GM12878 (cell line): ENCODE results near the gene PRMT5. TPM values are rescaled to one million over a fixed set of nuclear protein-coding genes. Genes with fewer than 3 reads are reported as not detected.
A peak's percentile ranks its signal among the peaks of the same experiment; 100 is the strongest.

Experiments
- ASH2L ChIP-seq: fragments of 300-600, 200-600 bp; sonication (generic); IDR thresholded peaks from 2 replicates; pipeline ENCODE4 v1.6.1; 2017; ENCODE audit warnings: low read depth, mild to moderate bottlenecking, borderline replicate concordance
- FOS ChIP-seq: IDR thresholded peaks from 3 replicates; pipeline ENCODE4 v1.6.1; 2011; ENCODE audit warnings: borderline replicate concordance; ENCODE audit not compliant: insufficient read length; ENCODE audit errors: extremely low read depth
- FOXK2 ChIP-seq: fragments of 450-650 bp; IDR thresholded peaks from 2 replicates; pipeline ENCODE4 v1.6.1; 2017; ENCODE audit warnings: mild to moderate bottlenecking, moderate library complexity
- KAT2A ChIP-seq: conservative IDR thresholded peaks from 2 replicates; pipeline ENCODE4 v1.6.1; 2011; ENCODE audit warnings: low read depth, low read length; ENCODE audit not compliant: control insufficient read depth
- MTA2 ChIP-seq: fragments of 450-650 bp; IDR thresholded peaks from 2 replicates; pipeline ENCODE4 v1.6.1; 2016; ENCODE audit warnings: low read depth, mild to moderate bottlenecking, moderate library complexity
- MYB ChIP-seq: fragments of 150-350 bp; IDR thresholded peaks from 2 replicates; pipeline ENCODE4 v1.6.1; 2014; ENCODE audit warnings: mild to moderate bottlenecking, low read depth, low read length, borderline replicate concordance
- NFYA ChIP-seq: IDR thresholded peaks from 2 replicates; pipeline ENCODE4 v1.6.1; 2011; ENCODE audit warnings: low read depth, mild to moderate bottlenecking, low read length, improper control_type of control experiment, borderline replicate concordance
- NR2F1 ChIP-seq: fragments of 450-650 bp; conservative IDR thresholded peaks from 2 replicates; pipeline ENCODE4 v1.6.1; 2017; ENCODE audit warnings: mild to moderate bottlenecking
- PML ChIP-seq: IDR thresholded peaks from 2 replicates; pipeline ENCODE4 v1.6.1; 2012; ENCODE audit warnings: low read length, inconsistent platforms
- POLR2A ChIP-seq: IDR thresholded peaks from 2 replicates; pipeline ENCODE4 v1.6.1; 2011; ENCODE audit warnings: low read depth, mild to moderate bottlenecking, low read length
- POLR2AphosphoS2 ChIP-seq: IDR thresholded peaks from 2 replicates; pipeline ENCODE4 v1.6.1; 2011; ENCODE audit warnings: low read depth, mild to moderate bottlenecking, low read length, improper control_type of control experiment, moderate library complexity
- POU2F2 ChIP-seq: IDR thresholded peaks from 3 replicates; pipeline ENCODE4 v1.6.1; 2011; ENCODE audit warnings: low read depth, mild to moderate bottlenecking, low read length, borderline replicate concordance
- RELA ChIP-seq: fragments of 450-650 bp; IDR thresholded peaks from 2 replicates; pipeline ENCODE4 v1.8.0; 2014; ENCODE audit warnings: borderline replicate concordance; ENCODE audit not compliant: partially characterized antibody
- YBX1 ChIP-seq: fragments of 450-650 bp; IDR thresholded peaks from 2 replicates; pipeline ENCODE4 v1.6.1; 2016; ENCODE audit warnings: antibody characterized with exemption
- ZNF274 ChIP-seq: IDR thresholded peaks from one replicate; pipeline ENCODE4 v1.8.0; 2011; ENCODE audit not compliant: insufficient read length, insufficient read depth
- polyA plus RNA-seq, 11 experiments: library from polyadenylated mRNA; depleted of rRNA in 4 of 11; unstranded in 6 of 11; stranded (reverse) in 5 of 11; fragments of >200 nt; fragmentation: Nextera tagmentation in 4 of 11; fragmentation: Illumina TruSeq in 1 of 11; extraction: Ambion mirVana in 4 of 11; extraction: Trizol in 1 of 11; gene quantifications; 1 replicate in 1 of 11; 2 replicates in 10 of 11; pipeline versions ENCODE4 v1.2.1 to v1.2.3, GENCODE V29; 2011 to 2016; ENCODE audit warnings: inconsistent platforms in 2 of 11, missing spikeins in 2 of 11, low read depth in 1 of 11
- total RNA-seq, 4 experiments: library from RNA; depleted of rRNA in 3 of 4; stranded (reverse); fragments of >200 nt in 3 of 4; fragmentation: Illumina TruSeq in 1 of 4; extraction: Trizol in 1 of 4; gene quantifications; 2 replicates each; pipeline versions ENCODE4 v1.2.1 to v1.2.3, GENCODE V29; 2013 to 2021
- TF ChIP-seq, protein P1 (sequence below): fragments of 450-650 bp; IDR thresholded peaks from 2 replicates; pipeline ENCODE4 v1.6.1; 2018; ENCODE audit warnings: borderline replicate concordance, mild to moderate bottlenecking; ENCODE audit not compliant: partially characterized antibody
- TF ChIP-seq, protein P2 (sequence below): fragments of 450-650 bp; IDR thresholded peaks from 2 replicates; pipeline ENCODE4 v1.6.1; 2017; ENCODE audit warnings: mild to moderate bottlenecking
- TF ChIP-seq, protein P3 (sequence below): IDR thresholded peaks from 2 replicates; pipeline ENCODE4 v1.6.1; 2011; ENCODE audit warnings: mild to moderate bottlenecking, low read depth, low read length, moderate library complexity; ENCODE audit not compliant: insufficient replicate concordance
- TF ChIP-seq, protein P4 (sequence below): fragments of 450-650 bp; formaldehyde crosslinking; IDR thresholded peaks from 2 replicates; pipeline ENCODE4 v1.4.0; 2020; ENCODE audit warnings: mild to moderate bottlenecking, moderate library complexity
- TF ChIP-seq, protein P5 (sequence below): IDR thresholded peaks from 2 replicates; pipeline ENCODE4 v1.6.1; 2012; ENCODE audit warnings: low read depth, low read length, improper control_type of control experiment
- TF ChIP-seq, protein P6 (sequence below): IDR thresholded peaks from 2 replicates; pipeline ENCODE4 v1.6.1; 2012; ENCODE audit warnings: low read length, inconsistent platforms

Gene PRMT5
- total and polyA plus RNA-seq, 10 of the 15 experiments (the other 5 are each of a cell fraction or from before 2014, with no cell fraction given), result 54.3 to 221 (median 111) TPM

DNA sequence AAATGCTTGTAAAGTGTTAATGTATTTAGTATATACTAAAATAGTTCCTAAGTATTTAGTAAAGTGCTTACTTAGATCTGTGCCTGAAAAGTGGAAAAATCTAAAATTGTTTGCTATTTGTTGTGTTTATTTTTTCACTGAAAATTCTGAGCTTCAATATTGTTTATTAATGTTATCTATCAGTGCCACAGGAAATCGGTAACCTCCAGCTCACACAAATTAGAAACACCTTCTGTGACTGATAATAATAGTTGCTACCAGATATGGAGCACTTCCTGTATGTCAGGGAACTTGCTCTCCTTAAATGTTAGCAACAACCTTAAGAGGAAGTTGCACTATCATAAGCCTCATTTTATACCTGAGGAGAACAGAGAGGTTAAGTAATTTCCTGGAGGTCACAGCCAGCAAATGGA, 58.4 kb downstream of the PRMT5 start (continued):
- TF ChIP-seq, protein P1, sequence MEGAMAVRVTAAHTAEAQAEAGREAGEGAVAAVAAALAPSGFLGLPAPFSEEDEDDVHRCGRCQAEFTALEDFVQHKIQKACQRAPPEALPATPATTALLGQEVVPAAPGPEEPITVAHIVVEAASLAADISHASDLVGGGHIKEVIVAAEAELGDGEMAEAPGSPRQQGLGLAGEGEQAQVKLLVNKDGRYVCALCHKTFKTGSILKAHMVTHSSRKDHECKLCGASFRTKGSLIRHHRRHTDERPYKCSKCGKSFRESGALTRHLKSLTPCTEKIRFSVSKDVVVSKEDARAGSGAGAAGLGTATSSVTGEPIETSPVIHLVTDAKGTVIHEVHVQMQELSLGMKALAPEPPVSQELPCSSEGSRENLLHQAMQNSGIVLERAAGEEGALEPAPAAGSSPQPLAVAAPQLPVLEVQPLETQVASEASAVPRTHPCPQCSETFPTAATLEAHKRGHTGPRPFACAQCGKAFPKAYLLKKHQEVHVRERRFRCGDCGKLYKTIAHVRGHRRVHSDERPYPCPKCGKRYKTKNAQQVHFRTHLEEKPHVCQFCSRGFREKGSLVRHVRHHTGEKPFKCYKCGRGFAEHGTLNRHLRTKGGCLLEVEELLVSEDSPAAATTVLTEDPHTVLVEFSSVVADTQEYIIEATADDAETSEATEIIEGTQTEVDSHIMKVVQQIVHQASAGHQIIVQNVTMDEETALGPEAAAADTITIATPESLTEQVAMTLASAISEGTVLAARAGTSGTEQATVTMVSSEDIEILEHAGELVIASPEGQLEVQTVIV, result no peak
- TF ChIP-seq, protein P2, sequence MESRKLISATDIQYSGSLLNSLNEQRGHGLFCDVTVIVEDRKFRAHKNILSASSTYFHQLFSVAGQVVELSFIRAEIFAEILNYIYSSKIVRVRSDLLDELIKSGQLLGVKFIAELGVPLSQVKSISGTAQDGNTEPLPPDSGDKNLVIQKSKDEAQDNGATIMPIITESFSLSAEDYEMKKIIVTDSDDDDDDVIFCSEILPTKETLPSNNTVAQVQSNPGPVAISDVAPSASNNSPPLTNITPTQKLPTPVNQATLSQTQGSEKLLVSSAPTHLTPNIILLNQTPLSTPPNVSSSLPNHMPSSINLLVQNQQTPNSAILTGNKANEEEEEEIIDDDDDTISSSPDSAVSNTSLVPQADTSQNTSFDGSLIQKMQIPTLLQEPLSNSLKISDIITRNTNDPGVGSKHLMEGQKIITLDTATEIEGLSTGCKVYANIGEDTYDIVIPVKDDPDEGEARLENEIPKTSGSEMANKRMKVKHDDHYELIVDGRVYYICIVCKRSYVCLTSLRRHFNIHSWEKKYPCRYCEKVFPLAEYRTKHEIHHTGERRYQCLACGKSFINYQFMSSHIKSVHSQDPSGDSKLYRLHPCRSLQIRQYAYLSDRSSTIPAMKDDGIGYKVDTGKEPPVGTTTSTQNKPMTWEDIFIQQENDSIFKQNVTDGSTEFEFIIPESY, result no peak
- TF ChIP-seq ASH2L, result no peak
- no peak for TF ChIP-seq NR2F1
- no peak for TF ChIP-seq NFYA
- no peak for TF ChIP-seq RELA
- no peak for TF ChIP-seq FOXK2
- no peak; the same call in 1 of the 2 replicates for TF ChIP-seq PML
- TF ChIP-seq, protein P3, sequence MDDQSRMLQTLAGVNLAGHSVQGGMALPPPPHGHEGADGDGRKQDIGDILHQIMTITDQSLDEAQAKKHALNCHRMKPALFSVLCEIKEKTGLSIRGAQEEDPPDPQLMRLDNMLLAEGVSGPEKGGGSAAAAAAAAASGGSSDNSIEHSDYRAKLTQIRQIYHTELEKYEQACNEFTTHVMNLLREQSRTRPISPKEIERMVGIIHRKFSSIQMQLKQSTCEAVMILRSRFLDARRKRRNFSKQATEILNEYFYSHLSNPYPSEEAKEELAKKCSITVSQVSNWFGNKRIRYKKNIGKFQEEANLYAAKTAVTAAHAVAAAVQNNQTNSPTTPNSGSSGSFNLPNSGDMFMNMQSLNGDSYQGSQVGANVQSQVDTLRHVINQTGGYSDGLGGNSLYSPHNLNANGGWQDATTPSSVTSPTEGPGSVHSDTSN, result no peak
- TF ChIP-seq POLR2A, result no peak
- TF ChIP-seq POLR2AphosphoS2, result no peak
- no peak for TF ChIP-seq FOS
- TF ChIP-seq, protein P4, sequence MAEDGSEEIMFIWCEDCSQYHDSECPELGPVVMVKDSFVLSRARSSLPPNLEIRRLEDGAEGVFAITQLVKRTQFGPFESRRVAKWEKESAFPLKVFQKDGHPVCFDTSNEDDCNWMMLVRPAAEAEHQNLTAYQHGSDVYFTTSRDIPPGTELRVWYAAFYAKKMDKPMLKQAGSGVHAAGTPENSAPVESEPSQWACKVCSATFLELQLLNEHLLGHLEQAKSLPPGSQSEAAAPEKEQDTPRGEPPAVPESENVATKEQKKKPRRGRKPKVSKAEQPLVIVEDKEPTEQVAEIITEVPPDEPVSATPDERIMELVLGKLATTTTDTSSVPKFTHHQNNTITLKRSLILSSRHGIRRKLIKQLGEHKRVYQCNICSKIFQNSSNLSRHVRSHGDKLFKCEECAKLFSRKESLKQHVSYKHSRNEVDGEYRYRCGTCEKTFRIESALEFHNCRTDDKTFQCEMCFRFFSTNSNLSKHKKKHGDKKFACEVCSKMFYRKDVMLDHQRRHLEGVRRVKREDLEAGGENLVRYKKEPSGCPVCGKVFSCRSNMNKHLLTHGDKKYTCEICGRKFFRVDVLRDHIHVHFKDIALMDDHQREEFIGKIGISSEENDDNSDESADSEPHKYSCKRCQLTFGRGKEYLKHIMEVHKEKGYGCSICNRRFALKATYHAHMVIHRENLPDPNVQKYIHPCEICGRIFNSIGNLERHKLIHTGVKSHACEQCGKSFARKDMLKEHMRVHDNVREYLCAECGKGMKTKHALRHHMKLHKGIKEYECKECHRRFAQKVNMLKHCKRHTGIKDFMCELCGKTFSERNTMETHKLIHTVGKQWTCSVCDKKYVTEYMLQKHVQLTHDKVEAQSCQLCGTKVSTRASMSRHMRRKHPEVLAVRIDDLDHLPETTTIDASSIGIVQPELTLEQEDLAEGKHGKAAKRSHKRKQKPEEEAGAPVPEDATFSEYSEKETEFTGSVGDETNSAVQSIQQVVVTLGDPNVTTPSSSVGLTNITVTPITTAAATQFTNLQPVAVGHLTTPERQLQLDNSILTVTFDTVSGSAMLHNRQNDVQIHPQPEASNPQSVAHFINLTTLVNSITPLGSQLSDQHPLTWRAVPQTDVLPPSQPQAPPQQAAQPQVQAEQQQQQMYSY (CRISPR knock-in tag), result no peak
- no peak for TF ChIP-seq POU2F2
- TF ChIP-seq YBX1, result no peak
- TF ChIP-seq MYB, result no peak
- TF ChIP-seq KAT2A, result no peak
- TF ChIP-seq, protein P5, sequence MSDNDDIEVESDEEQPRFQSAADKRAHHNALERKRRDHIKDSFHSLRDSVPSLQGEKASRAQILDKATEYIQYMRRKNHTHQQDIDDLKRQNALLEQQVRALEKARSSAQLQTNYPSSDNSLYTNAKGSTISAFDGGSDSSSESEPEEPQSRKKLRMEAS, result no peak
- TF ChIP-seq ZNF274, result no peak
- TF ChIP-seq, protein P6, sequence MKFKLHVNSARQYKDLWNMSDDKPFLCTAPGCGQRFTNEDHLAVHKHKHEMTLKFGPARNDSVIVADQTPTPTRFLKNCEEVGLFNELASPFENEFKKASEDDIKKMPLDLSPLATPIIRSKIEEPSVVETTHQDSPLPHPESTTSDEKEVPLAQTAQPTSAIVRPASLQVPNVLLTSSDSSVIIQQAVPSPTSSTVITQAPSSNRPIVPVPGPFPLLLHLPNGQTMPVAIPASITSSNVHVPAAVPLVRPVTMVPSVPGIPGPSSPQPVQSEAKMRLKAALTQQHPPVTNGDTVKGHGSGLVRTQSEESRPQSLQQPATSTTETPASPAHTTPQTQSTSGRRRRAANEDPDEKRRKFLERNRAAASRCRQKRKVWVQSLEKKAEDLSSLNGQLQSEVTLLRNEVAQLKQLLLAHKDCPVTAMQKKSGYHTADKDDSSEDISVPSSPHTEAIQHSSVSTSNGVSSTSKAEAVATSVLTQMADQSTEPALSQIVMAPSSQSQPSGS, result peak; percentile 61; the same call in 1 of the 2 replicates
- TF ChIP-seq MTA2, result no peak
